ENCODE data around the gene PTCH1. TPM values are rescaled to one million over a fixed set of nuclear protein-coding genes. Genes with fewer than 3 reads are reported as not detected.

The PTCH1 gene
- total RNA-seq, 2 donors from 2014 or later = 26.0 to 32.9 TPM

- H3K4me3 ChIP-seq (ENCODE audit: low read length) = no peak overlapping the region
- H3K27ac Mint-ChIP-seq = no peak overlapping the region
- no peaks in the 10 kb centered on the region for H3K27me3 ChIP-seq (ENCODE audit: control insufficient read depth, insufficient read depth, low read length, poor library complexity, severe bottlenecking)
- H3K27ac ChIP-seq (ENCODE audit: low read depth, low read length) = no peak overlapping the region
- peaks cover 3% of the 10 kb centered on the region for H3K4me1 ChIP-seq (ENCODE audit: control insufficient read depth, insufficient read depth, low read length)
- no peak for TF ChIP-seq CTCF (conservative IDR thresholded peaks at IDR 0.05)
- peaks cover 58% of the 10 kb centered on the region for H3K36me3 ChIP-seq (ENCODE audit: control insufficient read depth, insufficient read depth, low read length)
- H3K4me1 Mint-ChIP-seq = peaks cover 32% of the 10 kb centered on the region
- H3K4me3 Mint-ChIP-seq = no peak overlapping the region
- DNase-seq = no peak
- H3K9me3 Mint-ChIP-seq = no peaks in the 10 kb centered on the region
- WGBS, 2 experiments (ENCODE audit: insufficient coverage in 1 of 2, insufficient read length in 1 of 2) = 97 to 98% methylated on average over 9 to 12 of the region's 12 CpGs
- H3K9ac ChIP-seq (ENCODE audit: extremely low read depth, low read length, poor library complexity, severe bottlenecking) = no peak overlapping the region
- no peaks in the 10 kb centered on the region for H3K9me3 ChIP-seq (ENCODE audit: control insufficient read depth, low read length)
- H3K36me3 Mint-ChIP-seq (ENCODE audit: low read depth) = peaks cover 60% of the 10 kb centered on the region
- H3K27me3 Mint-ChIP-seq (ENCODE audit: insufficient read depth) = no peaks in the 10 kb centered on the region
Measured at GRCh38 chr9:95480346-95480745, 36.4 kb downstream of the PTCH1 start.

GRCh38 chr9:95479330-95479729 is 37.4 kb downstream of the PTCH1 start:
- Histone ChIP-seq H3K4me1 (ENCODE audit: control insufficient read depth, insufficient read depth, low read length) (peaks cover 3% of the 10 kb centered on the region), H3K9me3 (ENCODE audit: control insufficient read depth, low read length) (no peaks in the 10 kb centered on the region), H3K27ac (ENCODE audit: low read depth, low read length) (peak overlapping the region; percentile 27), H3K4me3 (ENCODE audit: low read length) (no peak overlapping the region), H3K9ac (ENCODE audit: extremely low read depth, low read length, poor library complexity, severe bottlenecking) (no peak overlapping the region), H3K36me3 (ENCODE audit: control insufficient read depth, insufficient read depth, low read length) (peaks cover 67% of the 10 kb centered on the region), H3K27me3 (ENCODE audit: control insufficient read depth, insufficient read depth, low read length, poor library complexity, severe bottlenecking) (no peaks in the 10 kb centered on the region)
- H3K27ac Mint-ChIP-seq = no peak overlapping the region
- TF ChIP-seq CTCF (conservative IDR thresholded peaks at IDR 0.05) = no peak
- H3K36me3 Mint-ChIP-seq (ENCODE audit: low read depth) = peaks cover 65% of the 10 kb centered on the region
- 93 to 95% methylated on average over 8 to 9 of the region's 9 CpGs for WGBS, 2 experiments (ENCODE audit: insufficient coverage in 1 of 2, insufficient read length in 1 of 2)
- H3K4me3 Mint-ChIP-seq = no peak overlapping the region
- no peaks in the 10 kb centered on the region for H3K9me3 Mint-ChIP-seq
- DNase-seq = no peak
- H3K27me3 Mint-ChIP-seq (ENCODE audit: insufficient read depth) = no peaks in the 10 kb centered on the region
- peaks cover 30% of the 10 kb centered on the region for H3K4me1 Mint-ChIP-seq

DNA sequence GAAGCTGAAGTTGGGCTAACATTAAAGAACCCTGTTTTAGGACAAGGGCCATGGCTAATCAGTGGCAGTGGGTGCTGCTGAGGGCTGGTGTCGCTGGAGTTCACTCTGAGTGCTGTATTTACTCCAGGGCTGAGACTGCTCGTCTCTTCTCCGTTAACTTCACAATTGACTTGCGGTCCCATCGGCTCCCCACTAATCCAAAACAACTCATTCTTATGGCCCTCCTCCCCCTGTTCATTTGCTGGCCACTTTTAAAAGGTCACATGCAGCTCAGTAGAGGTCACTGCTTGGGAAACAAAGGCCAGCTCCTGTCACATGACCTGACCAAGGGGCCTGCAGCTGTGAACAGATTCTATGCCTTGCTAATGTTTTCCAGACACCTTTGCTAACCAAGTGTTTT is 38.4 kb downstream of the PTCH1 start:
- 49 to 82% methylated on average over 3 to 5 of the region's 5 CpGs for WGBS, 2 experiments (ENCODE audit: insufficient coverage in 1 of 2, insufficient read length in 1 of 2)
- Histone ChIP-seq H3K27me3 (ENCODE audit: control insufficient read depth, insufficient read depth, low read length, poor library complexity, severe bottlenecking) (no peaks in the 10 kb centered on the region), H3K9me3 (ENCODE audit: control insufficient read depth, low read length) (no peaks in the 10 kb centered on the region), H3K27ac (ENCODE audit: low read depth, low read length) (peak overlapping the region; percentile 27), H3K9ac (ENCODE audit: extremely low read depth, low read length, poor library complexity, severe bottlenecking) (no peak overlapping the region), H3K36me3 (ENCODE audit: control insufficient read depth, insufficient read depth, low read length) (peaks cover 74% of the 10 kb centered on the region), H3K4me1 (ENCODE audit: control insufficient read depth, insufficient read depth, low read length) (peaks cover 3% of the 10 kb centered on the region), H3K4me3 (ENCODE audit: low read length) (no peak overlapping the region)
- no peak overlapping the region for H3K4me3 Mint-ChIP-seq
- peaks cover 70% of the 10 kb centered on the region for H3K36me3 Mint-ChIP-seq (ENCODE audit: low read depth)
- no peak for DNase-seq
- TF ChIP-seq CTCF (conservative IDR thresholded peaks at IDR 0.05) = no peak
- H3K27me3 Mint-ChIP-seq (ENCODE audit: insufficient read depth) = no peaks in the 10 kb centered on the region
- peaks cover 27% of the 10 kb centered on the region for H3K4me1 Mint-ChIP-seq
- H3K9me3 Mint-ChIP-seq = no peaks in the 10 kb centered on the region
- no peak overlapping the region for H3K27ac Mint-ChIP-seq

Data from endodermal cell (in vitro differentiated cells).